GM19025 (cell line): ENCODE results near the gene STX11.
"Not testable (repeated sequence)": the region's sequence is repeated elsewhere in the genome, so short reads cannot be mapped to it uniquely, and the experiment has no call there.

ENCODE experiments used
- ATAC-seq: cut with Tn5 transposase; IDR thresholded peaks from one replicate; pipeline ENCODE4 v1.9.1; 2021; ENCODE audit warnings: mild to moderate bottlenecking, low read depth, moderate library complexity; ENCODE audit not compliant: unreplicated experiment

STX11 gene

GRCh38 chr6:144170044-144170443, 19.7 kb downstream of the STX11 start:
- no peak for ATAC-seq

GRCh38 chr6:144171406-144171805, 21.1 kb downstream of the STX11 start:
- ATAC-seq, result no peak

GRCh38 chr6:144174006-144174405, 23.7 kb downstream of the STX11 start:
- ATAC-seq, result no peak

- no peak for ATAC-seq
Observed at GRCh38 chr6:144176043-144176442, 25.7 kb downstream of the STX11 start.

GRCh38 chr6:144177726-144178125, 27.4 kb downstream of the STX11 start:
- ATAC-seq, result no peak

- ATAC-seq, result no peak
Observed at GRCh38 chr6:144178323-144178722, 28.0 kb downstream of the STX11 start.

- ATAC-seq, result no peak
Observed at GRCh38 chr6:144179237-144179636, 28.9 kb downstream of the STX11 start.

GRCh38 chr6:144179828-144180227, 29.5 kb downstream of the STX11 start:
- ATAC-seq, result no peak

- ATAC-seq, result not testable (repeated sequence)
Observed at GRCh38 chr6:144180354-144180753, 30.0 kb downstream of the STX11 start.

- no peak for ATAC-seq
Observed at GRCh38 chr6:144181639-144182038, 31.3 kb downstream of the STX11 start.

GRCh38 chr6:144184186-144184585, 33.9 kb downstream of the STX11 start:
- ATAC-seq, result not testable (repeated sequence)

GRCh38 chr6:144185133-144185836, 35.0 kb downstream of the STX11 start:
- no peak for ATAC-seq

- no peak for ATAC-seq
Observed at GRCh38 chr6:144186817-144187625, 36.7 kb downstream of the STX11 start.

GRCh38 chr6:144189351-144189750, 39.0 kb downstream of the STX11 start:
- ATAC-seq, result no peak

- ATAC-seq, result no peak
Observed at GRCh38 chr6:144190080-144190479, 39.8 kb downstream of the STX11 start.

GRCh38 chr6:144190593-144190992, 40.3 kb downstream of the STX11 start:
- no peak for ATAC-seq

GRCh38 chr6:144193181-144193580, 42.9 kb downstream of the STX11 start:
- no peak for ATAC-seq

GRCh38 chr6:144194293-144194810, 44.0 kb downstream of the STX11 start:
- no peak for ATAC-seq

- no peak for ATAC-seq
Observed at GRCh38 chr6:144195671-144196270, 45.5 kb downstream of the STX11 start.

GRCh38 chr6:144197919-144198318, 47.6 kb downstream of the STX11 start:
- no peak for ATAC-seq

- ATAC-seq, result no peak
Observed at GRCh38 chr6:144202879-144203468, 52.7 kb downstream of the STX11 start.
